ENCODE results near the gene LYRM2.

LYRM2 gene

DNA sequence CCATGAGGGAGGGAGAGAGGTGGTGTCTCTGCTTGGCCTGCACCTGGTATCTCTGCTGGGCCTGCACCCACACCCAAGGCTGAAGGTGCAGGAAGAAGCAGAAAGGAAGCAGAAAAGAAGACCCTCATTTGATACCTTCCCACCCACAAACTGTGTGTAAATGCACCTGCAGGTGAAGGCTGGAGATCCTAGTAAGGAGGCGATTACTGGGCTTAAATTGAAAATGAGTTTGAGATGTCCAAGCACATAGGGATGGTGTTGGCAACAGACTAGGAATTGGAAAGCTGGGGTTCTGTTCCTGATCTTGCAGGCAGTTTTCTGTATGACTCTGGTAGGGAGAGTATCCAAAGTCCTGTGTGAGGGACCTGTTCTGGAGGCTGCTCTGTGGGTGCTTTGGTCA lies 74.7 kb downstream of the LYRM2 start:
- Histone ChIP-seq H3K9me2 (replicated peaks; ENCODE audit: insufficient read depth, low read length) (no peaks in the 10 kb centered on the region), H3F3A (ENCODE audit: insufficient read depth, low read length) (no peaks in the 10 kb centered on the region), H3K36me3 (replicated peaks; ENCODE audit: insufficient read depth, low read length) (no peaks in the 10 kb centered on the region), H3K79me2 (ENCODE audit: low read length) (no peaks in the 10 kb centered on the region), H3K9ac (ENCODE audit: low read length) (no peak overlapping the region), H3K27ac (ENCODE audit: low read length) (no peak overlapping the region), H4K20me1 (ENCODE audit: insufficient read depth, low read length) (no peaks in the 10 kb centered on the region), H3K4me2 (ENCODE audit: low read depth, low read length) (no peak overlapping the region), H3K4me1 (ENCODE audit: low read length) (no peaks in the 10 kb centered on the region), H3K27me3 (replicated peaks; ENCODE audit: insufficient read depth, low read length) (no peaks in the 10 kb centered on the region), H3K4me3 (ENCODE audit: low read length) (no peak overlapping the region), H3K9me3 (replicated peaks; ENCODE audit: insufficient read depth, low read length) (no peaks in the 10 kb centered on the region), H2AFZ (ENCODE audit: low read length) (no peak overlapping the region)
- DNase-seq = no peak
- TF ChIP-seq EZH2 (optimal IDR thresholded peaks at IDR 0.05; ENCODE audit: low read depth, low read length) = no peak
- TF ChIP-seq, protein P1, sequence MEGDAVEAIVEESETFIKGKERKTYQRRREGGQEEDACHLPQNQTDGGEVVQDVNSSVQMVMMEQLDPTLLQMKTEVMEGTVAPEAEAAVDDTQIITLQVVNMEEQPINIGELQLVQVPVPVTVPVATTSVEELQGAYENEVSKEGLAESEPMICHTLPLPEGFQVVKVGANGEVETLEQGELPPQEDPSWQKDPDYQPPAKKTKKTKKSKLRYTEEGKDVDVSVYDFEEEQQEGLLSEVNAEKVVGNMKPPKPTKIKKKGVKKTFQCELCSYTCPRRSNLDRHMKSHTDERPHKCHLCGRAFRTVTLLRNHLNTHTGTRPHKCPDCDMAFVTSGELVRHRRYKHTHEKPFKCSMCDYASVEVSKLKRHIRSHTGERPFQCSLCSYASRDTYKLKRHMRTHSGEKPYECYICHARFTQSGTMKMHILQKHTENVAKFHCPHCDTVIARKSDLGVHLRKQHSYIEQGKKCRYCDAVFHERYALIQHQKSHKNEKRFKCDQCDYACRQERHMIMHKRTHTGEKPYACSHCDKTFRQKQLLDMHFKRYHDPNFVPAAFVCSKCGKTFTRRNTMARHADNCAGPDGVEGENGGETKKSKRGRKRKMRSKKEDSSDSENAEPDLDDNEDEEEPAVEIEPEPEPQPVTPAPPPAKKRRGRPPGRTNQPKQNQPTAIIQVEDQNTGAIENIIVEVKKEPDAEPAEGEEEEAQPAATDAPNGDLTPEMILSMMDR (IDR thresholded peaks at IDR 0.05; ENCODE audit: low read length) = no peak
- TF ChIP-seq EZH2phosphoT487 (IDR thresholded peaks at IDR 0.05; ENCODE audit: low read length) = no peak

DNA sequence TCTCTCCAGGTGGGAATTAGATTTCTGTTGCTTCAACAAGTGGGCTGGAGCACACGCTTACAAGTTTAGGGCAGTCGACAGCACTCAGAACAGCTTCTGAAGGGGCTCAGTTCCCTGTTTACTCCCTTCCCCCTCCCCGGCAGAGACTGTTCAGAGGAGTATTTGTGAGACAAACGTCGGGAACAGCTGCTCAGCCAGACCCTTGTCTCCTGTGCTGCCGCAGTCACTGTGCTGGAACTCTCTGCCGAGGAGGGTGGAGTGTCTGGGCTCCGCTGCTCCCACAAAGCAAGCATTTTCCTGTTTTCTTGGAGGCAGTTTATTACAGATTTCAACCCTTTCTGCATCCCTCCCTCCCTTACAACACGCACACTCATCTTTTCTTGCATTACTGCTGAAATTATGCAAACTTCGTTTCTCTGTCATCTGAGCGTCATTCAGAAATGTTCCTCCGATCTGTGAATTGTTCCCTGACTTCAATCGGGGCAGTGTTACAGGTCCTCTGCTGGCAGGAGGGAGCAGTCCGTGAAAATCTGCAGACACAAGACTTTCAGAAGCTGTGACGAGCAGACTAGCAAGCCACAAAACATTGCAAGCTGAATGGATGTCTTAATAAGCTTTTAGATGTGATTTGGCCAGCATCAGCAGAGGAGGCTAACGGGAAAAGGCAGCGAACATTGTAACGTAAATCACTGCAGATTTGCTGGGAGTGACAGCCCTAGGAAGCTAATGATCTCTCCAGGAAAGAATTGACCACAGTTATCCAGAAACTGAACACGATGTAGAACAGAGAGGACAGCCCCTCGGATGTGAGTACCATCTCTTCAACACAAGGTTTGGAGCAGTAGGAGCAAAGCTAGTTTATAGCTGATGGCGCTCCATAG lies 76.2 kb downstream of the LYRM2 start:
- TF ChIP-seq, protein P1 (IDR thresholded peaks at IDR 0.05; ENCODE audit: low read length) = no peak
- TF ChIP-seq EZH2phosphoT487 (IDR thresholded peaks at IDR 0.05; ENCODE audit: low read length) = no peak
- TF ChIP-seq EZH2 (optimal IDR thresholded peaks at IDR 0.05; ENCODE audit: low read depth, low read length) = no peak
- Histone ChIP-seq H3F3A (ENCODE audit: insufficient read depth, low read length) (no peaks in the 10 kb centered on the region), H3K9ac (ENCODE audit: low read length) (no peak overlapping the region), H3K9me3 (replicated peaks; ENCODE audit: insufficient read depth, low read length) (no peaks in the 10 kb centered on the region), H3K9me2 (replicated peaks; ENCODE audit: insufficient read depth, low read length) (no peaks in the 10 kb centered on the region), H4K20me1 (ENCODE audit: insufficient read depth, low read length) (no peaks in the 10 kb centered on the region), H3K36me3 (replicated peaks; ENCODE audit: insufficient read depth, low read length) (no peaks in the 10 kb centered on the region), H3K27me3 (replicated peaks; ENCODE audit: insufficient read depth, low read length) (no peaks in the 10 kb centered on the region), H3K27ac (ENCODE audit: low read length) (no peak overlapping the region), H3K79me2 (ENCODE audit: low read length) (no peaks in the 10 kb centered on the region), H3K4me3 (ENCODE audit: low read length) (no peak overlapping the region), H2AFZ (ENCODE audit: low read length) (no peak overlapping the region), H3K4me1 (ENCODE audit: low read length) (no peaks in the 10 kb centered on the region), H3K4me2 (ENCODE audit: low read depth, low read length) (no peak overlapping the region)
- DNase-seq = no peak

DNA sequence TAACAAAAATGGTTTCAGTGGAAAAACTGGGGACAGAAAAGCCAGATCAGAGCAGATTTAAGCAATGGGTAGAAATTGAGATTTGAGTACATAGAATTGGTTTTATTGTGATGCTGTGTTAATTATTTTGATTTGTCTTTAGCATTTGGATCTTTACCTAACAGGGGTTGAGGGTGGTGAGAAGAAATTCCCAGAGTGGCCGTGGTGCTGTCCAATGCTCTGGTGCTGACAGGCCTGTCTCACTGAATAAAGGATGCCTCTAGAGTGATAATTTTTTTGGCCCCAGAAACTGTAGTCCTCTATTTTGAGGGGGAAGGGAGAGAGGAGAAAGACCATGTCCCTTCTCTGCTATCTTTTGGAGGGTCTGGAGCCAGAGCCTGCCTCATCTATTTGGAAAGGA lies 79.1 kb downstream of the LYRM2 start:
- H3F3A ChIP-seq (ENCODE audit: insufficient read depth, low read length) = no peaks in the 10 kb centered on the region
- no peak for DNase-seq
- H2AFZ ChIP-seq (ENCODE audit: low read length) = no peak overlapping the region
- no peak overlapping the region for H3K4me2 ChIP-seq (ENCODE audit: low read depth, low read length)
- H3K27me3 ChIP-seq (replicated peaks; ENCODE audit: insufficient read depth, low read length) = no peaks in the 10 kb centered on the region
- H3K4me3 ChIP-seq (ENCODE audit: low read length) = no peak overlapping the region
- no peaks in the 10 kb centered on the region for H3K9me3 ChIP-seq (replicated peaks; ENCODE audit: insufficient read depth, low read length)
- H4K20me1 ChIP-seq (ENCODE audit: insufficient read depth, low read length) = no peaks in the 10 kb centered on the region
- no peaks in the 10 kb centered on the region for H3K9me2 ChIP-seq (replicated peaks; ENCODE audit: insufficient read depth, low read length)
- no peak overlapping the region for H3K9ac ChIP-seq (ENCODE audit: low read length)
- H3K4me1 ChIP-seq (ENCODE audit: low read length) = no peaks in the 10 kb centered on the region
- TF ChIP-seq, protein P1 (IDR thresholded peaks at IDR 0.05; ENCODE audit: low read length) = no peak
- TF ChIP-seq EZH2 (optimal IDR thresholded peaks at IDR 0.05; ENCODE audit: low read depth, low read length) (no peak), EZH2phosphoT487 (IDR thresholded peaks at IDR 0.05; ENCODE audit: low read length) (no peak)
- no peaks in the 10 kb centered on the region for H3K79me2 ChIP-seq (ENCODE audit: low read length)
- no peak overlapping the region for H3K27ac ChIP-seq (ENCODE audit: low read length)
- H3K36me3 ChIP-seq (replicated peaks; ENCODE audit: insufficient read depth, low read length) = no peaks in the 10 kb centered on the region

All from MM.1S (cell line).